ENCODE results near the gene B9D1. TPM values are rescaled to one million over a fixed set of nuclear protein-coding genes. Genes with fewer than 3 reads are reported as not detected.

The B9D1 gene
- total RNA-seq, 1 donor from 2014 or later: 6.7 TPM

DNA sequence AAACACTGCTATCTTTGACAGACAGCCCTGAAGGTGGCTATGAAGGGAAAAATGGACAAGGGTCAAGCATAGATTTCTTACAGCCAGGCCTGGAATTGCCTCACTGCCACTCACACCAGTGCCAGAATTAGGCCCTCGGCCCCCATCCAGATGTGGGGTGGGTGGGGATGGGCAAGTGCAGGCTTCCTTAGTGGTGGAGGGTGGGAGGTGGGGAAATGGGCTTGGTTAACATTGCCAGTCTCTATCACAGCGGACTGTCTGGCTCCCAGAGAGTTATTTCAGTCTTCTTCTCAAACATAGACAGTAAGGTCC lies 24.9 kb downstream of the B9D1 start:
- TF ChIP-seq, protein P1, sequence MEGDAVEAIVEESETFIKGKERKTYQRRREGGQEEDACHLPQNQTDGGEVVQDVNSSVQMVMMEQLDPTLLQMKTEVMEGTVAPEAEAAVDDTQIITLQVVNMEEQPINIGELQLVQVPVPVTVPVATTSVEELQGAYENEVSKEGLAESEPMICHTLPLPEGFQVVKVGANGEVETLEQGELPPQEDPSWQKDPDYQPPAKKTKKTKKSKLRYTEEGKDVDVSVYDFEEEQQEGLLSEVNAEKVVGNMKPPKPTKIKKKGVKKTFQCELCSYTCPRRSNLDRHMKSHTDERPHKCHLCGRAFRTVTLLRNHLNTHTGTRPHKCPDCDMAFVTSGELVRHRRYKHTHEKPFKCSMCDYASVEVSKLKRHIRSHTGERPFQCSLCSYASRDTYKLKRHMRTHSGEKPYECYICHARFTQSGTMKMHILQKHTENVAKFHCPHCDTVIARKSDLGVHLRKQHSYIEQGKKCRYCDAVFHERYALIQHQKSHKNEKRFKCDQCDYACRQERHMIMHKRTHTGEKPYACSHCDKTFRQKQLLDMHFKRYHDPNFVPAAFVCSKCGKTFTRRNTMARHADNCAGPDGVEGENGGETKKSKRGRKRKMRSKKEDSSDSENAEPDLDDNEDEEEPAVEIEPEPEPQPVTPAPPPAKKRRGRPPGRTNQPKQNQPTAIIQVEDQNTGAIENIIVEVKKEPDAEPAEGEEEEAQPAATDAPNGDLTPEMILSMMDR (IDR thresholded peaks at IDR 0.05): no peak
- no peaks in the 10 kb centered on the region for H3K27me3 Mint-ChIP-seq
- DNase-seq: no peak
- ChIA-PET POLR2A (no interaction called here), CTCF (interaction anchor here (0.8 to 2.5 kb wide), 14 partner anchors 9 to 429 kb away, joined by 3 to 15 read pairs (median 4); no protein-coding TSS in a partner anchor)
- no peak for ATAC-seq (ENCODE audit: low read depth)
- no peaks in the 10 kb centered on the region for H3K9me3 Mint-ChIP-seq
- intact Hi-C loops (cut with micrococcal nuclease): loop anchor here (1.0 to 10.0 kb wide), 4 partner anchors 20 to 110 kb away; no protein-coding TSS in a partner anchor
- H3K4me3 Mint-ChIP-seq: no peak overlapping the region
- H3K27ac Mint-ChIP-seq: no peak overlapping the region
- H3K36me3 Mint-ChIP-seq (ENCODE audit: low read depth): no peaks in the 10 kb centered on the region
- H3K4me1 Mint-ChIP-seq: no peaks in the 10 kb centered on the region

DNA sequence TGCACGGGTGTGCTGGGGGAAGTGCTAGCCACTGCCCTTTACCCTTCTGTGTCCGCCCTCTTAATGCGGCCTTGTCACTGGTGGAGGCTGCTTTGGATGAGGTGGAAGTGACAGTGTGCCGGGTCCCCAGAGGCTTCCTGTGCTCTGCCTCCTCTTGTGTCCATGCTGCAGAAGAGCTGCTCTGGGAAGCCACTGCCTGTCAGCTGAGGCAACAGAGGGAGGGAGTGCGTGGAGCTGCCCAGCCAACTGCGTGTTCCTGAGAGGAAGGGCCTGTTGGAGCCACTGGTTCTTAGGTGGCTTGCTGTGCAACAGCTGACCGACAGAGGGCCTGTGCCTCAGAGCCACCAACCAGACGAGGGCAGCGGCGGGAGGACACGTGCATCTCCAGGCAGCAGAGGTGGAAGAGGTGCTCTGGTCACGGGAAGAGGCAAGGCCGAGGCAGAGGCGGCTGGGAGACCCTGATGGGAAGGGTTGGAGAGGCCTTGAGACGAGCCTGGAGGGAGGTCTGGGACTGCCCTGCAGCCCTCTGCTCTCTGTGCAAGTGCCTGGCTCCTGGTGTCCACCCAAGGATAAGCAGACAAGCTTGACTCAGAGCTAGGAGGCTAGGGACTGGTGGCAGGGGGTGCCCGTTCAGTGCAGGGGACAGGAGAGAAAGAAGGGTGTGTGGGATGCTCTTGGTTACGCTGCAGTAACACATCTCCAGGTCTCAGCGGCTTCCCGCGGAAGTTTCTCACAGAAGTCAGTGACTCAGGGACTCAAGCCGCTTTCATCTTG lies 25.4 kb downstream of the B9D1 start:
- no peaks in the 10 kb centered on the region for H3K9me3 Mint-ChIP-seq
- H3K4me1 Mint-ChIP-seq: no peaks in the 10 kb centered on the region
- no peak for ATAC-seq (ENCODE audit: low read depth)
- no peak overlapping the region for H3K4me3 Mint-ChIP-seq
- no peak overlapping the region for H3K27ac Mint-ChIP-seq
- no peaks in the 10 kb centered on the region for H3K36me3 Mint-ChIP-seq (ENCODE audit: low read depth)
- DNase-seq: no peak
- no peaks in the 10 kb centered on the region for H3K27me3 Mint-ChIP-seq
- CTCF ChIA-PET: interaction anchor here (0.8 to 2.5 kb wide), 12 partner anchors 8 to 429 kb away, joined by 3 to 15 read pairs (median 4); no protein-coding TSS in a partner anchor
- TF ChIP-seq, protein P1 (IDR thresholded peaks at IDR 0.05): no peak
- POLR2A ChIA-PET: no interaction called here
- intact Hi-C loops (cut with micrococcal nuclease): loop anchor here (5.0 to 10.0 kb wide), 2 partner anchors 35 to 52 kb away; no protein-coding TSS in a partner anchor

DNA sequence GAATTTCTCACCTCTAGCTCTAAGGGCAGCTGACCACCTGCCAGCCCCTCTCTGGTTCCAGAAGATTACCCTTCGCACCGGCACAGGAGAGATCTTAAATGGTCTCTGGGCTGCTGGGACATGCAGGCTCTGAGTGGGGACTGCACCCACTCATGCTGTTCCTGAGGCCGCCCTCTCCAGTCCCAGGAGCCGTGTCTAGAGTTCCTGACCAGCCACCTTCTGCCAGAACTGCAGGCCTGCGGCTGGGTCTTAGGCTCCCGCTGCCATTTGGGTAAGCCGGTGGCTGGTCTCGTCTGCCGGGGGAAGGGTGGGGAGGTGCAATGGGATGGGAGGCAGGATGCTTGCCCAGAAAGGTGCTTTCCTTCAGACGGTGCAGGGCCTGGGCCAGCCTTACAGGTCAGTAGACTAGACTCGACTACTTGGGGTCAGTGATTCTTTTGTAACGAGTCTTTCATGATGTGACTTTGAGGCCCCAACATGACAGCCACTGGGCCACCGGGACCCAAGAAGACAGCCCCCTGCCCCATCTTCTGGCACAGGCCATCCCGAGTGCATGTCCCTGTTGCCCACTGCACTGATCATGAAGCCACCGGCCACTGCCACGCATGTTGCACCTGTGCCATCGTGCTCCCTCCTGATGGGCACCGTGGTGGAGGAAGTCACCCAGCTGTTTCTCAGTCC lies 26.4 kb downstream of the B9D1 start:
- H3K4me3 Mint-ChIP-seq: no peak overlapping the region
- ChIA-PET POLR2A (no interaction called here), CTCF (interaction anchor here (0.9 kb wide), 1 partner anchor 89 kb away, joined by 4 read pairs; no protein-coding TSS in a partner anchor)
- ATAC-seq (ENCODE audit: low read depth) (no peak), DNase-seq (no peak)
- TF ChIP-seq, protein P1 (IDR thresholded peaks at IDR 0.05): no peak
- H3K4me1 Mint-ChIP-seq: no peaks in the 10 kb centered on the region
- H3K36me3 Mint-ChIP-seq (ENCODE audit: low read depth): no peaks in the 10 kb centered on the region
- H3K9me3 Mint-ChIP-seq: no peaks in the 10 kb centered on the region
- intact Hi-C loops (cut with micrococcal nuclease): loop anchor here (5.0 to 10.0 kb wide), 2 partner anchors 34 to 51 kb away; no protein-coding TSS in a partner anchor
- H3K27ac Mint-ChIP-seq: no peak overlapping the region
- H3K27me3 Mint-ChIP-seq: no peaks in the 10 kb centered on the region

DNA sequence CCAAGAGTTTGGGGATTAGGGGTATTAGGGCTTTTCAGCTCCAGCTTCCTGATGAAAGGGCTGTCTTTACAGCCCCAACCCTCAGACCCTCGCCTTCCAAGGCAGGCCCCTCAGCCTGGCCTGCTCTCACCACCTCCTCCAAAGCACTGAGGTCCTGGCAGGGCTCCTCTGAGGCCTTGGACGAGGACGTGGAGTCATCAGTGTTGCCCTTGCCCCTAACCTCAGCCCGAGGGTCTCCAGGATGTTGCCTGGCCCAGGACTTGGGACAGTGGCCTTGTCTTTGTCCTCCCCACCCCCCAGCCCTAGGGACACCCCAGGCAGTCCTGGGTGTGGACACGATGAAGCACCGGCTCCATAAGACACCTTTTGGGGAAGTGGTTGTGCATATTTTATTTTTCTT lies 28.2 kb downstream of the B9D1 start:
- intact Hi-C loops (cut with micrococcal nuclease): loop anchor here (10.0 kb wide), 1 partner anchor 50 kb away; no protein-coding TSS in a partner anchor
- DNase-seq: no peak
- no peaks in the 10 kb centered on the region for H3K27me3 Mint-ChIP-seq
- no peaks in the 10 kb centered on the region for H3K4me1 Mint-ChIP-seq
- H3K4me3 Mint-ChIP-seq: no peak overlapping the region
- no peak for ATAC-seq (ENCODE audit: low read depth)
- H3K27ac Mint-ChIP-seq: no peak overlapping the region
- ChIA-PET POLR2A (no interaction called here), CTCF (no interaction called here)
- no peaks in the 10 kb centered on the region for H3K36me3 Mint-ChIP-seq (ENCODE audit: low read depth)
- TF ChIP-seq, protein P1 (IDR thresholded peaks at IDR 0.05): no peak
- H3K9me3 Mint-ChIP-seq: no peaks in the 10 kb centered on the region

DNA sequence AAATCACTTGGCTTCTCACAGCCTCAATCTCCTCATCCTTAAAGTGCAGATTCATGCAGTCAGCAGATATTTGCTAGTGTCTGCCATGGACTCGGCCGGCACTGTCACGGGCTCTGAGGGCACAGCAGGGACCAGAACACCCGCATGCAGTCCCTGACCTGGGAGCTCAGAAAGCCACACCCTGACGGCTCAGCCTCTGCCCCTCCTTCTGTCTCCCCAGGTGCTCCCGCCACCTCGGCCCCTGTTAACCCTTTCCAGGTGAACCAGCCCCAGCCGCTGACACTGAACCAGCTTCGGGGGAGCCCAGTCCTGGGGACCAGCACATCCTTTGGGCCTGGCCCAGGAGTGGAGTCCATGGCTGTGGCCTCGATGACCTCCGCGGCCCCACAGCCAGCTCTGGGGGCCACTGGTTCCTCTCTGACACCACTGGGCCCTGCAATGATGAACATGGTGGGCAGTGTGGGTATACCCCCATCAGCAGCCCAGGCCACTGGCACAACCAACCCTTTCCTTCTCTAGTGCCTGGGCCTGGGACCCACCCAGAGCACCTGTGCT lies 28.7 kb downstream of the B9D1 start:
- intact Hi-C loops (cut with micrococcal nuclease): loop anchor here (10.0 kb wide), 1 partner anchor 49 kb away; no protein-coding TSS in a partner anchor
- Mint-ChIP-seq H3K27me3 (no peaks in the 10 kb centered on the region), H3K9me3 (no peaks in the 10 kb centered on the region), H3K36me3 (ENCODE audit: low read depth) (no peaks in the 10 kb centered on the region), H3K4me1 (no peaks in the 10 kb centered on the region), H3K4me3 (no peak overlapping the region), H3K27ac (no peak overlapping the region)
- DNase-seq (no peak), ATAC-seq (ENCODE audit: low read depth) (no peak)
- POLR2A ChIA-PET: no interaction called here
- TF ChIP-seq, protein P1 (IDR thresholded peaks at IDR 0.05): no peak
- CTCF ChIA-PET: no interaction called here
